Caco-2 (cell line): ENCODE measurements around the gene HLA-DOB. TPM values are rescaled to one million over a fixed set of nuclear protein-coding genes. Genes with fewer than 3 reads are reported as not detected.

Experiments used
- BruUV-seq: library from RNA; stranded (reverse); fragments of 400-500 nt; replicated peaks from 2 replicates; lab custom pipeline; 2021; lab: Mats Ljungman, UMichigan
- CTCF ChIA-PET: fragments of 300-600 bp; sonication (Branson Sonifier 250); formaldehyde crosslinking; loops from one replicate; lab custom pipeline; 2022; ENCODE audit warnings: antibody characterized with exemption; lab: Charles Lee
- POLR2A ChIA-PET: fragments of 300-600 bp; sonication (Branson Sonifier 250); formaldehyde crosslinking; loops from one replicate; lab custom pipeline; 2022; ENCODE audit warnings: antibody characterized with exemption; lab: Charles Lee
- DNase-seq, 2 experiments: peaks; one replicate each; pipeline versions ENCODE4 v3.0.0 to v3.0.0-alpha.2; 2020 to 2022
- H3K27me3 ChIP-seq: replicated peaks from 2 replicates; pipeline ENCODE4 v1.6.0; 2011; ENCODE audit warnings: low read length; ENCODE audit not compliant: control insufficient read depth, insufficient read depth
- H3K36me3 ChIP-seq: 2 replicates; pipeline ENCODE4 v1.5.1; 2011; ENCODE audit warnings: low read length; ENCODE audit not compliant: control insufficient read depth, insufficient read depth
- H3K4me1 ChIP-seq: fragments of 250-450 bp; sonication (Bioruptor Pico); 2 replicates; pipeline ENCODE4 v1.5.1; 2020; ENCODE audit warnings: mild to moderate bottlenecking
- H3K4me3 ChIP-seq: 2 replicates; pipeline ENCODE4 v1.5.1; 2011; ENCODE audit warnings: low read depth, mild to moderate bottlenecking, control low read depth, low read length
- H3K9me3 ChIP-seq: fragments of 250-450 bp; sonication (Bioruptor Pico); 2 replicates; pipeline ENCODE4 v1.5.1; 2020; ENCODE audit warnings: mild to moderate bottlenecking, moderate library complexity
- H3K27ac Mint-ChIP-seq: one replicate; pipeline ENCODE4 v1.8.0; 2022; ENCODE audit warnings: mixed read lengths; ENCODE audit not compliant: unreplicated experiment
- H3K27me3 Mint-ChIP-seq: one replicate; pipeline ENCODE4 v1.8.0; 2022; ENCODE audit warnings: mixed read lengths; ENCODE audit not compliant: insufficient read depth, unreplicated experiment
- H3K36me3 Mint-ChIP-seq: one replicate; pipeline ENCODE4 v1.8.0; 2022; ENCODE audit warnings: mild to moderate bottlenecking, mixed read lengths; ENCODE audit not compliant: insufficient read depth, unreplicated experiment
- H3K4me1 Mint-ChIP-seq: one replicate; pipeline ENCODE4 v1.8.0; 2022; ENCODE audit warnings: low read depth, mixed read lengths; ENCODE audit not compliant: unreplicated experiment
- H3K4me3 Mint-ChIP-seq: one replicate; pipeline ENCODE4 v1.8.0; 2022; ENCODE audit warnings: mild to moderate bottlenecking, moderate library complexity, mixed read lengths; ENCODE audit not compliant: unreplicated experiment
- H3K9me3 Mint-ChIP-seq: one replicate; pipeline ENCODE4 v1.8.0; 2022; ENCODE audit warnings: mixed read lengths; ENCODE audit not compliant: unreplicated experiment
- CTCF ChIP-seq, 2 experiments: fragments of 200-600 bp in 1 of 2; IDR thresholded peaks; 1 replicate in 1 of 2; 2 replicates in 1 of 2; pipeline versions ENCODE4 v1.5.1 to v1.8.0; 2011 to 2022; ENCODE audit warnings: antibody characterized with exemption in 1 of 2, control low read depth in 1 of 2, inconsistent platforms in 1 of 2, low read depth in 1 of 2, low read length in 1 of 2, mild to moderate bottlenecking in 1 of 2, moderate library complexity in 1 of 2; ENCODE audit not compliant: insufficient read depth in 1 of 2, severe bottlenecking in 1 of 2, unreplicated experiment in 1 of 2
- intact Hi-C: fragments of 100-400 bp; cut with micrococcal nuclease; formaldehyde crosslinking; loops from one replicate; pipeline ENCODE4 v1.10.0; 2022; ENCODE audit not compliant: unreplicated experiment
- total RNA-seq: library from RNA; stranded (reverse); gene quantifications from 2 replicates; pipeline ENCODE4 v1.2.3, GENCODE V29; 2022

HLA-DOB gene
- total RNA-seq, 1 experiment from 2014 or later = 0.61 TPM

- no peaks in the 10 kb centered on the region for H3K9me3 ChIP-seq
- no peaks in the 10 kb centered on the region for H3K9me3 Mint-ChIP-seq
- no peak for DNase-seq
- H3K27ac Mint-ChIP-seq = no peak overlapping the region
- peak overlapping the region; percentile 47 for H3K4me3 ChIP-seq
- intact Hi-C loops = no loop called here
- ChIA-PET POLR2A (no interaction called here), CTCF (interaction anchor here (1.7 kb wide), 1 partner anchor 10 kb away, joined by 14 read pairs; the partner anchor contains the start of genes PSMB9 and TAP1)
- H3K4me3 Mint-ChIP-seq = peak overlapping the region; percentile 72
- no TSS peak for BruUV-seq
- no peaks in the 10 kb centered on the region; the same call in 1 of the 2 replicates for H3K4me1 ChIP-seq
- H3K36me3 ChIP-seq = no peaks in the 10 kb centered on the region
- H3K4me1 Mint-ChIP-seq = peaks cover 5% of the 10 kb centered on the region
- H3K27me3 Mint-ChIP-seq = peaks cover 6% of the 10 kb centered on the region
- no peaks in the 10 kb centered on the region; the same call in 1 of the 2 replicates for H3K27me3 ChIP-seq
- H3K36me3 Mint-ChIP-seq = peaks cover 11% of the 10 kb centered on the region
- no peak for TF ChIP-seq CTCF (IDR thresholded peaks at IDR 0.05; ENCODE audit: insufficient read depth in 1 of 2, low read depth in 1 of 2, low read length in 1 of 2, severe bottlenecking in 1 of 2, unreplicated experiment in 1 of 2)
Observed at GRCh38 chr6:32843331-32843978, 26.7 kb upstream of the HLA-DOB start.

DNA sequence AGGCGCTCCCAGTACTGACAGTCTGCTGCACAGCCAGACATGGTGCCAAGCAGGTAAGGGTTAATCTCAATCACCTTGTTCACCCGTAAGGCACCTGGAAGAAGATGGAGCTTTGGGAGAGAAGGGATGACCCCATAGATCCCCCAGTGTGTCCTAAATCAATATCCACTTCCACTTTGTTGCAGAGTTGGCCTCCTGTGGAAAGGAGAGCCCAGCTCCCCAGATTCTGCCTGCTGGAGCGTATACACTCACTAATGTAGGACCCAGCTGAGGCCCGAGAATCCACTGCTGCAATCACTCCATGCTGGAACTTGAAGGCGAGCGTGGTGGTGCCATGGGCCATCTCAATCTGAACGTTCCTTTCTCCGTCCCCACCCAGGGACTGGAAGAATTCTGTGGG lies 25.9 kb upstream of the HLA-DOB start:
- Histone ChIP-seq H3K27me3 (no peaks in the 10 kb centered on the region; the same call in 1 of the 2 replicates), H3K4me1 (peaks cover 3% of the 10 kb centered on the region), H3K36me3 (no peaks in the 10 kb centered on the region), H3K4me3 (no peak overlapping the region), H3K9me3 (no peaks in the 10 kb centered on the region)
- H3K4me1 Mint-ChIP-seq = peaks cover 5% of the 10 kb centered on the region
- no peaks in the 10 kb centered on the region for H3K9me3 Mint-ChIP-seq
- no peak overlapping the region for H3K27ac Mint-ChIP-seq
- DNase-seq = no peak
- BruUV-seq = no TSS peak
- TF ChIP-seq CTCF (IDR thresholded peaks at IDR 0.05; ENCODE audit: insufficient read depth in 1 of 2, low read depth in 1 of 2, low read length in 1 of 2, severe bottlenecking in 1 of 2, unreplicated experiment in 1 of 2) = no peak
- H3K4me3 Mint-ChIP-seq = peak overlapping the region; percentile 72
- POLR2A ChIA-PET = interaction anchor here (0.5 kb wide), 1 partner anchor 15 kb away, joined by 5 read pairs; no protein-coding TSS in a partner anchor
- H3K36me3 Mint-ChIP-seq = peaks cover 10% of the 10 kb centered on the region
- H3K27me3 Mint-ChIP-seq = no peaks in the 10 kb centered on the region
- intact Hi-C loops = no loop called here
- CTCF ChIA-PET = interaction anchor here (0.8 to 1.9 kb wide), 2 partner anchors 11 to 25 kb away, joined by 3 to 5 read pairs; partner anchors contain the start of genes PSMB9 and TAP1

GRCh38 chr6:32842021-32842650 lies 25.3 kb upstream of the HLA-DOB start:
- no peak overlapping the region for H3K4me3 ChIP-seq
- H3K27me3 ChIP-seq = no peaks in the 10 kb centered on the region; the same call in 1 of the 2 replicates
- ChIA-PET CTCF (interaction anchor here (0.8 to 1.9 kb wide), 2 partner anchors 11 to 26 kb away, joined by 3 to 5 read pairs; partner anchors contain the start of genes PSMB9 and TAP1), POLR2A (interaction anchor here (0.5 to 0.6 kb wide), 2 partner anchors 15 to 1103 kb away, joined by 5 read pairs; no protein-coding TSS in a partner anchor)
- no peak overlapping the region for H3K4me3 Mint-ChIP-seq
- no peaks in the 10 kb centered on the region for H3K9me3 ChIP-seq
- intact Hi-C loops = no loop called here
- H3K9me3 Mint-ChIP-seq = no peaks in the 10 kb centered on the region
- no peak for DNase-seq
- no TSS peak for BruUV-seq
- no peak for TF ChIP-seq CTCF (IDR thresholded peaks at IDR 0.05; ENCODE audit: insufficient read depth in 1 of 2, low read depth in 1 of 2, low read length in 1 of 2, severe bottlenecking in 1 of 2, unreplicated experiment in 1 of 2)
- no peaks in the 10 kb centered on the region for H3K36me3 ChIP-seq
- H3K4me1 ChIP-seq = peaks cover 5% of the 10 kb centered on the region
- H3K36me3 Mint-ChIP-seq = peaks cover 7% of the 10 kb centered on the region
- H3K4me1 Mint-ChIP-seq = peaks cover 7% of the 10 kb centered on the region
- no peak overlapping the region for H3K27ac Mint-ChIP-seq
- H3K27me3 Mint-ChIP-seq = no peaks in the 10 kb centered on the region
